Choroid plexus epithelial cell (primary cell): ENCODE results near the gene TMEM238.

Source experiments
- DNase-seq: peaks from one replicate; pipeline ENCODE4 v3.0.0-alpha.2; 2010; ENCODE audit warnings: low read depth
- H3K4me3 ChIP-seq: 2 replicates; pipeline ENCODE4 v1.5.1; 2011; ENCODE audit warnings: low read depth, mild to moderate bottlenecking, control low read depth, low read length, moderate library complexity
- TF ChIP-seq, protein P1 (sequence below): conservative IDR thresholded peaks from 2 replicates; pipeline ENCODE4 v1.5.1; 2011; ENCODE audit warnings: low read depth, mild to moderate bottlenecking, control low read depth, inconsistent platforms, low read length, moderate library complexity

Gene TMEM238, protein sequence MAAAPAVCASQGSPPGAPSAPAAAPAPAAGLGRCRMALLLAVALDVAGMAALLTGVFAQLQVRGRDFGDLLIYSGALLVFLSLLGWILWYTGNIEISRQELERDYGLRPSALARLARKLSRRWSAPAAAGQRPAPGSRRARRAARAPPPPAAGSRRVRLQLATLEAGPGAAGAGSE

DNA sequence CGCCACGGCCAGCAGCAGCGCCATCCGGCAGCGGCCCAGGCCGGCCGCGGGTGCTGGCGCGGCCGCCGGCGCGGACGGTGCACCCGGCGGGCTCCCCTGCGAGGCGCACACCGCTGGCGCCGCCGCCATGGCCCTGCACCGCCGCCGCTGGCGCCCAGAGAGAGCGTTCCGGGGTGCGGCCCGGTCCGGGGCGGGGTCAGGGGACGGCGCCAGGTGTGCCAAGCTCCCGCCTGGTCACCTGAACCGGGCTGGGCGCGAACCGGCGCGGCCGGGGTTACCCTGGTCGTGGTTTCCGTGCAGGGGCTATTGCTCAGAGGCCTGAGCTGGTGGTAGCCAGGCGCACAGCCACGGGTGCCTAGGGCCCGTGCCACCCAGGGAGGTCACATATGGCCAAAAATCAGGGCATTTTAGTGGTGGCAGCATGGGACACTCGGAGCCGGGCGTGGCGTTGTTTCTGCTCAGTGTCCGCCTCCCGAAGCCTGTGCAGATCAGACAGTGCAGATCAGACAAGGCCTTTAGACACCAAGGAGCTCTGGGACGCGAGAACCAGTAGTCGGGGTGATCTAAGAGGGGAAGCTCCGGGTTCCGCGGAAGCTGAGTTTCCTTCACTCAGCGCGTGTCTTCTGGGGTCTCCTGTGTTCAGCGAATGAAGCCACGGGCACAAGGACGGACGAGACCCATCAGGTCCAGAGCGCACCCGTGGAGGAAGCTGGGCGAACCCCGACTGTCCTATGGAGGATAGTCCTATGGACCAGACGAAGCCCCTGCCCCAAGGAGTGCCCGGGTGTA lies at the start of gene TMEM238:
TMEM238 (minus strand) TSS at position 162 of the 789 bp plus-strand sequence; CDS start at position 129, 33 bp downstream.
- peak within 1 kb of the TSS; percentile 60 for H3K4me3 ChIP-seq
- DNase-seq = no peak
- TF ChIP-seq, protein P1, sequence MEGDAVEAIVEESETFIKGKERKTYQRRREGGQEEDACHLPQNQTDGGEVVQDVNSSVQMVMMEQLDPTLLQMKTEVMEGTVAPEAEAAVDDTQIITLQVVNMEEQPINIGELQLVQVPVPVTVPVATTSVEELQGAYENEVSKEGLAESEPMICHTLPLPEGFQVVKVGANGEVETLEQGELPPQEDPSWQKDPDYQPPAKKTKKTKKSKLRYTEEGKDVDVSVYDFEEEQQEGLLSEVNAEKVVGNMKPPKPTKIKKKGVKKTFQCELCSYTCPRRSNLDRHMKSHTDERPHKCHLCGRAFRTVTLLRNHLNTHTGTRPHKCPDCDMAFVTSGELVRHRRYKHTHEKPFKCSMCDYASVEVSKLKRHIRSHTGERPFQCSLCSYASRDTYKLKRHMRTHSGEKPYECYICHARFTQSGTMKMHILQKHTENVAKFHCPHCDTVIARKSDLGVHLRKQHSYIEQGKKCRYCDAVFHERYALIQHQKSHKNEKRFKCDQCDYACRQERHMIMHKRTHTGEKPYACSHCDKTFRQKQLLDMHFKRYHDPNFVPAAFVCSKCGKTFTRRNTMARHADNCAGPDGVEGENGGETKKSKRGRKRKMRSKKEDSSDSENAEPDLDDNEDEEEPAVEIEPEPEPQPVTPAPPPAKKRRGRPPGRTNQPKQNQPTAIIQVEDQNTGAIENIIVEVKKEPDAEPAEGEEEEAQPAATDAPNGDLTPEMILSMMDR = no peak

GRCh38 chr19:55433292-55433691 lies 49.2 kb upstream of the TMEM238 start:
- no peak overlapping the region for H3K4me3 ChIP-seq
- TF ChIP-seq, protein P1 = no peak
- DNase-seq = no peak

- TF ChIP-seq, protein P1 = no peak
- no peak for DNase-seq
- H3K4me3 ChIP-seq = no peak overlapping the region
Measured at GRCh38 chr19:55432241-55432959, 48.3 kb upstream of the TMEM238 start.

DNA sequence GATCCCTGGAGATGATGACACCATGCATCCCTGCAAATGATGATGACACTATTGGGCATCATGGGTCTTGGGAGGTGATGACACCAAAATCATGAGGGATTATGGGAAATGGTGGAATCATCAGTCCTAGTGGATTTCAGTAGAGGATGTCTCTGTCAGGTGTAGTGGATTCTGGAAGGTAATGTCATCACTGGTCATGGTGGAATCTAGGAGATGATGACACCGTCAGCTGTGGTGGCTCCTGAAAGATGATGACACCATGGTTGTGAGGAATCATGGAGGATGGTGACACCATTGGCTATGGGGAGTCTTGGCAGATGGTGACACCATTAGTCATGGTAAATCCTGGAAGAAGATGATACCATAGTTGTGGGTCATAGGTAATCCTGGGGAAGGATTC lies 47.1 kb upstream of the TMEM238 start:
- no peak overlapping the region for H3K4me3 ChIP-seq
- DNase-seq = no peak
- TF ChIP-seq, protein P1 = no peak

GRCh38 chr19:55426042-55426441 lies 42.0 kb upstream of the TMEM238 start:
- TF ChIP-seq, protein P1 = no peak
- H3K4me3 ChIP-seq = no peak overlapping the region
- no peak for DNase-seq

DNA sequence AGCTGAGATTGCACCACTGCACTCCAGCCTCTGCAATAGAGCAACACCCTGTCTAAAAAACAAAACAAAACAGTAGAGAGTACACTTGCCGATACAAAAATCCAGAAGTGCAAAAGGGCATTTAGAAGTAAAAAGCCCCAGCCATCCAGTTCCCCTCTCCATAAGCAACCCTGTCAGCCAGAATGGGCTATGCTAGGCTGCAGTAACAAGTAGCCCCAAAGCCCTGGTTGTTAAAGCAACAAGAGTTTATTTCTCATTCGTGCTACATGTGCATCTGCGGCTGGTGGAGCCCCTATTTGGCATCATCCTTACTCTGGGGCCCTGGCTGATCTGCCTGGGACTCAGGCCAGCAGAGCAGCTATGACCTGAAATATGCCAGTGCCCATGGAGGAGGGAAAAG lies 40.4 kb upstream of the TMEM238 start:
- H3K4me3 ChIP-seq = no peak overlapping the region
- TF ChIP-seq, protein P1 = no peak
- no peak for DNase-seq
